Endothelial cell of coronary artery (primary cell): ENCODE data around the gene PGAM2. TPM values are rescaled to one million over a fixed set of nuclear protein-coding genes. Genes with fewer than 3 reads are reported as not detected.

Source experiments
- total RNA-seq: library from RNA; depleted of rRNA; stranded (reverse); fragments of >200 nt; gene quantifications from 2 replicates; pipeline ENCODE4 v1.2.3, GENCODE V29; 2014

PGAM2 gene
- not detected in 2 replicates for total RNA-seq

GRCh38 chr7:44065431-44066110, at the start of gene PGAM2:
TSS of gene PGAM2 (minus strand) at chr7:44065567. CDS start at chr7:44065529, 38 bp downstream.

DNA sequence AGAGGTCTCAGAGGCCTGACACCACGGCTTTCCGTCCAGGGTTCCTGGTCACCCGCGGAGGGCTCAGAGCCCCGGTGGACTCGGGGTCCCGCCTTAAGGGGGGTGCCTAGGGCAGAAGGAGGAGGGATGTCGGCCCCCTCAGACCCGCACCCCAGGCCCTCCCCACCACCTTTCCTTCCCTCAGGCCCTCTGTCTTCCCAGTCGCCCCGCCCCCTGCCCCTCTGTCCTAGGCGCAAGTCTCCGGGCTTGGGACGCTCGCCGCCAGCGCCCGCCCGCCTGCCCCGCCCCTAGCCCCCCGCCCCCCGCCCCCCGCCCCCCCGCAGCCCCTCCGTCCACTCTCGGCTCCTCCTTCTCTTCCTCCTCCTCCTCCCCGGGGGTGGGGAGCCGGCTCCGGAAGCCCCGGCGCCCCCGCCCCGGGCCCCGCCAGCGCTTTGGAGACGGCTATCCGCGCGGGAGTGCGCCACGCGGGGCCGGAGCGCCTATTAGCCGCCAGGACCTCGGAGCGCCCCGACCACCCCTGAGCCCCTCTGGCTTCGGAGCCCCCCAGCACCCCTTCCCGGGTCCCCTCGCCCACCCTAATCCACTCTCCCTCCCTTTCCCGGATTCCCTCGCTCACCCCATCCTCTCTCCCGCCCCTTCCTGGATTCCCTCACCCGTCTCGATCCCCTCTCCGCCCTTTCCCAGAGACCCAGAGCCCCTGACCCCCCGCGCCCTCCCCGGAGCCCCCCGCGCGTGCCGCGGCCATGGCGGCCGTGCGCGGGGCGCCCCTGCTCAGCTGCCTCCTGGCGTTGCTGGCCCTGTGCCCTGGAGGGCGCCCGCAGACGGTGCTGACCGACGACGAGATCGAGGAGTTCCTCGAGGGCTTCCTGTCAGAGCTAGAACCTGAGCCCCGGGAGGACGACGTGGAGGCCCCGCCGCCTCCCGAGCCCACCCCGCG, 38.8 kb upstream of the PGAM2 start, which contains the start of gene AEBP1:
Gene AEBP1, plus strand, starts transcription at position 423 of the 937 bp plus-strand sequence. Its CDS starts 321 bp downstream, at position 744.

GRCh38 chr7:44044315-44045225, 20.8 kb downstream of the PGAM2 start, which contains the start of gene DBNL:
TSS of gene DBNL (plus strand) at chr7:44044702. CDS start at chr7:44044738, 36 bp downstream.

Other genes starting within 250 kb of the PGAM2 start
- gene MRPS24, start 196.1 kb downstream of the PGAM2 start, total RNA-seq, result 54.9 and 62.5 TPM in 2 replicates
- gene URGCP, start 159.0 kb downstream of the PGAM2 start, total RNA-seq, result 18.2 and 27.3 TPM in 2 replicates
- gene UBE2D4, start 139.1 kb downstream of the PGAM2 start, total RNA-seq, result 6.2 and 8.1 TPM in 2 replicates
- not detected in 2 replicates for gene SPDYE1, start 67.7 kb downstream of the PGAM2 start, total RNA-seq
- 138 and 162 TPM in 2 replicates for gene DBNL, start 20.9 kb downstream of the PGAM2 start, total RNA-seq
- 6.3 and 7.9 TPM in 2 replicates for gene POLM, start 17.0 kb upstream of the PGAM2 start, total RNA-seq
- 3.3 and 11.5 TPM in 2 replicates for gene AEBP1, start 38.8 kb upstream of the PGAM2 start, total RNA-seq
- gene POLD2, start 58.0 kb upstream of the PGAM2 start, total RNA-seq, result 75.4 and 78.0 TPM in 2 replicates
- gene MYL7, start 75.8 kb upstream of the PGAM2 start, total RNA-seq, result not detected in 2 replicates
- gene GCK, start 123.9 kb upstream of the PGAM2 start, total RNA-seq, result 0.19 and 0.27 TPM in 2 replicates
- gene YKT6, start 135.4 kb upstream of the PGAM2 start, total RNA-seq, result 84.2 and 105 TPM in 2 replicates